Tibial artery (tissue), 4 donors: ENCODE results near the gene NPAS3.

Experiments
- DNase-seq, 2 donors: peaks; one replicate each; pipeline ENCODE4 v3.0.0-alpha.2; 2019
- H3K27ac ChIP-seq, 2 donors: fragments of 200-600 bp; sonication (generic) in 1 of 2; 1 replicate in 1 of 2; 2 replicates in 1 of 2; pipeline ENCODE4 v1.5.1; 2018 to 2019; ENCODE audit warnings: mild to moderate bottlenecking in 1 of 2
- H3K27me3 ChIP-seq, 2 donors: fragments of 200-600 bp; sonication (generic) in 1 of 2; one replicate each; pipeline versions ENCODE4 v1.5.1 to v1.6.0; 2016 to 2019
- H3K36me3 ChIP-seq, 3 donors: fragments of 200-600 bp; sonication (generic) in 2 of 3; one replicate each; pipeline ENCODE4 v1.5.1; 2016 to 2019; ENCODE audit warnings: mild to moderate bottlenecking in 2 of 3
- H3K4me1 ChIP-seq, 4 donors: fragments of 200-600 bp; sonication (generic) in 2 of 4; 1 replicate in 3 of 4; 2 replicates in 1 of 4; pipeline ENCODE4 v1.5.1; 2016 to 2019
- H3K4me3 ChIP-seq, 2 donors: fragments of 200-600 bp; sonication (generic) in 1 of 2; 1 replicate in 1 of 2; 2 replicates in 1 of 2; pipeline ENCODE4 v1.5.1; 2018 to 2019; ENCODE audit warnings: mild to moderate bottlenecking in 2 of 2
- H3K9me3 ChIP-seq, 3 donors: fragments of 200-600 bp; sonication (generic) in 1 of 3; one replicate each; pipeline ENCODE4 v1.5.1; 2016 to 2019
- CTCF ChIP-seq, 2 experiments: fragments of 200-600 bp in 1 of 2; fragments of 450-650 bp in 1 of 2; IDR thresholded peaks; one replicate each; pipeline ENCODE4 v1.5.1; 2017 to 2019; ENCODE audit warnings: antibody characterized with exemption in 2 of 2, mild to moderate bottlenecking in 1 of 2, moderate library complexity in 1 of 2
- intact Hi-C: fragments of 100-400 bp; cut with DNase I; formaldehyde crosslinking; loops from one replicate; pipeline ENCODE4 v1.15.0; 2023; ENCODE audit warnings: low total_unique reads

Gene NPAS3

GRCh38 chr14:33551963-33552362 is 613.3 kb downstream of the NPAS3 start:
- no peak for TF ChIP-seq CTCF (IDR thresholded peaks at IDR 0.05)
- H3K36me3 ChIP-seq = no peaks in the 10 kb centered on the region
- H3K27ac ChIP-seq = no peak overlapping the region
- no peaks in the 10 kb centered on the region for H3K9me3 ChIP-seq
- H3K27me3 ChIP-seq = no peaks in the 10 kb centered on the region
- intact Hi-C loops = no loop called here
- peaks cover 0 to 6% (median 2%) of the 10 kb centered on the region in 4 donors for H3K4me1 ChIP-seq
- DNase-seq = no peak
- no peak overlapping the region for H3K4me3 ChIP-seq

- DNase-seq = no peak
- Histone ChIP-seq H3K9me3 (no peaks in the 10 kb centered on the region), H3K27ac (no peak overlapping the region), H3K4me1 (peaks cover 0 to 6% (median 2%) of the 10 kb centered on the region in 4 donors), H3K4me3 (no peak overlapping the region), H3K27me3 (no peaks in the 10 kb centered on the region), H3K36me3 (no peaks in the 10 kb centered on the region)
- intact Hi-C loops = no loop called here
- TF ChIP-seq CTCF (IDR thresholded peaks at IDR 0.05) = no peak
Observed at GRCh38 chr14:33553706-33554278, 615.1 kb downstream of the NPAS3 start.

GRCh38 chr14:33554988-33555387 is 616.3 kb downstream of the NPAS3 start:
- no peak for DNase-seq

GRCh38 chr14:33555710-33556350 is 617.2 kb downstream of the NPAS3 start:
- intact Hi-C loops = no loop called here
- Histone ChIP-seq H3K4me3 (no peak overlapping the region), H3K27me3 (no peaks in the 10 kb centered on the region), H3K36me3 (no peaks in the 10 kb centered on the region), H3K27ac (no peak overlapping the region), H3K4me1 (peaks cover 0 to 6% (median 2%) of the 10 kb centered on the region in 4 donors), H3K9me3 (no peaks in the 10 kb centered on the region)
- no peak for DNase-seq
- no peak for TF ChIP-seq CTCF (IDR thresholded peaks at IDR 0.05)

More at GRCh38 chr14:33554988-33555387, 616.3 kb downstream of the NPAS3 start:
- intact Hi-C loops = no loop called here
- Histone ChIP-seq H3K27me3 (no peaks in the 10 kb centered on the region), H3K4me3 (no peak overlapping the region), H3K9me3 (no peaks in the 10 kb centered on the region), H3K36me3 (no peaks in the 10 kb centered on the region), H3K4me1 (peaks cover 0 to 6% (median 2%) of the 10 kb centered on the region in 4 donors), H3K27ac (no peak overlapping the region)
- no peak for TF ChIP-seq CTCF (IDR thresholded peaks at IDR 0.05)

GRCh38 chr14:33556382-33557121 is 617.9 kb downstream of the NPAS3 start:
- intact Hi-C loops = no loop called here
- TF ChIP-seq CTCF (IDR thresholded peaks at IDR 0.05) = no peak
- no peak overlapping the region for H3K27ac ChIP-seq
- H3K4me3 ChIP-seq = no peak overlapping the region
- H3K9me3 ChIP-seq = no peaks in the 10 kb centered on the region
- no peak for DNase-seq
- no peaks in the 10 kb centered on the region for H3K36me3 ChIP-seq
- H3K4me1 ChIP-seq = peaks cover 0 to 6% (median 2%) of the 10 kb centered on the region in 4 donors
- H3K27me3 ChIP-seq = no peaks in the 10 kb centered on the region
